ENCODE measurements around the gene GTF2A1L.
"Not testable (repeated sequence)": the region's sequence is repeated elsewhere in the genome, so short reads cannot be mapped to it uniquely, and the experiment has no call there.

Gene GTF2A1L

GRCh38 chr2:48699348-48699930, 81.8 kb downstream of the GTF2A1L start:
- no peak for DNase-seq (ENCODE audit: low read depth, low spot score)

GRCh38 chr2:48703621-48704020, 86.0 kb downstream of the GTF2A1L start:
- not testable (repeated sequence) for DNase-seq (ENCODE audit: low read depth, low spot score)

- DNase-seq (ENCODE audit: low read depth, low spot score): no peak
Observed at GRCh38 chr2:48707466-48707865, 89.8 kb downstream of the GTF2A1L start.

GRCh38 chr2:48709096-48710034, 91.7 kb downstream of the GTF2A1L start:
- no peak for DNase-seq (ENCODE audit: low read depth, low spot score)

DNA sequence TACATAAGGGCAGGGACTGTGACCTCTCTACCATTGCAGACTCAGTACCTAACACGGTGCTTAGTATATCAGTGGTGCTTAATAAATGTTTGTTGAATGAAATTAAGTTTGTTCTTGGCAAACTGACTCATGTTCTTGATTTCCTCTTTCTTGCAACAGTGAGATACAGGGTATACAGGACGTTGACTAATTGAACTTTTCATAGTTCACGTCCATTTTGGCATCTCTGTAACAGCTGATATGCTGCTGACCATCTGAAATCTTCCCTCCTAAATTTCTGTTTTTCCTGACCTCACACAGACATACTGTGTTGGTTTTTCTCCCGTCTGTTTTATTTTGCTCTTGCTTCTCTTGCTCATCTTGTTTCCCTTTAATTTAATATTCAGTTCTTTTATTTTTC, 93.7 kb downstream of the GTF2A1L start:
- DNase-seq (ENCODE audit: low read depth, low spot score): no peak

GRCh38 chr2:48712151-48712550, 94.5 kb downstream of the GTF2A1L start:
- no peak for DNase-seq (ENCODE audit: low read depth, low spot score)

DNA sequence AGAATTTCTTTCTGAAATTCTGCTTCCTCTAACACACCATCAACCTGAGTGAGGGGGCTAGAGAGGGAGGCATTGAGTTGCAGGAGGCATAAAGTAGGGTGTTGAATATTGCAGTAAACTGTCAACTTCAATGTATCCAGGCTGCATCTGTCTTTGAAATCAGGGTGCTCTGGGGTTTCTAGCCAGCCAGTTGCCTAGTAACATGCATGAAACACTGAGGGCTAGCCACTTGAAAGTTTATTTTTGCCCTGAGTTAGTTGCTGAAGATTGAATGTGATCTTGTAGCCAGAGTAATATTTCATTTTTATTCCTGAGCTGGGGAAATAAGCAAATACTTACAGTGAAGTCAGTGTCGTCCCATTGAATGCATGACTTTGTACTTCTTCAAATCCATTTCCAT, 96.0 kb downstream of the GTF2A1L start:
- DNase-seq (ENCODE audit: low read depth, low spot score): no peak

DNA sequence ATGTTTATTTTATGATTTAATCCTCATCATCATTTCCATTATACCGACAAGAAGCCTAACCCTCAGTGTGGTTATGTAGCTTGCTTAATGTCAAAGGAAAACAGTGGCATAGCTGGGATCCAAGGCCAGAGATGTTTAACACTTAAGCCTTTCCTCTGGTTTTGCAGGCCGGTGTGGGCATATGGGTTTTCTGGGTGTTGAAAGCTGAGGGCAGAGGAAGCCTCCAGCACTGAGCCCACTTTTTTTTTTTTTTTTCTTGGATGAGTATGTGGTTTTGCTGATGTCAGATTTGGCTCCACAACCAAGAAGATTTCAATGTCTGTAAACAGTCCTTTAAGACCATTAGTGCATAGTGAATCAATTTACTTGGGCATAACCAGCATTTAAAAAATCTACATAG, 96.6 kb downstream of the GTF2A1L start:
- no peak for DNase-seq (ENCODE audit: low read depth, low spot score)

- no peak for DNase-seq (ENCODE audit: low read depth, low spot score)
Observed at GRCh38 chr2:48715042-48715899, 97.6 kb downstream of the GTF2A1L start.

- DNase-seq (ENCODE audit: low read depth, low spot score): no peak
Observed at GRCh38 chr2:48715956-48716355, 98.3 kb downstream of the GTF2A1L start.

DNA sequence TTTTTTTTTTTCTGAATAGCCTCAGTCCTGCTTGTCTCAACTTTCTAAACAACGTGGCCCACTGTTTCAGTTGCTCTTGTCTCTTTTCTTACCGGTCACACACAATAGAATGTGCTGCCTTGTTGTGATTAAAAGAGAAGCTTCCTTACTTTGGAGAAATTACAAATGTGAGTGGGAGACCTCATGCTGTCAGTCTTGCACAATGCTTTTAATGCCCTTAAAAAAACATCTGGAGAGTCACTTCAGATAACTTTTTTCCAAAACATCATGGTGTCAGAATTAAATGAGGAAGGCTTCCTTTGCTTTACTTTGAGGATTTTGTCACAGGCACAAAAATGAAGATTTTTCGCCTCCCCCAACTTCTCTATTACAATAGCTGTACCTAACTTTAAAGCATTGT, 100.2 kb downstream of the GTF2A1L start:
- DNase-seq (ENCODE audit: low read depth, low spot score): no peak

DNA sequence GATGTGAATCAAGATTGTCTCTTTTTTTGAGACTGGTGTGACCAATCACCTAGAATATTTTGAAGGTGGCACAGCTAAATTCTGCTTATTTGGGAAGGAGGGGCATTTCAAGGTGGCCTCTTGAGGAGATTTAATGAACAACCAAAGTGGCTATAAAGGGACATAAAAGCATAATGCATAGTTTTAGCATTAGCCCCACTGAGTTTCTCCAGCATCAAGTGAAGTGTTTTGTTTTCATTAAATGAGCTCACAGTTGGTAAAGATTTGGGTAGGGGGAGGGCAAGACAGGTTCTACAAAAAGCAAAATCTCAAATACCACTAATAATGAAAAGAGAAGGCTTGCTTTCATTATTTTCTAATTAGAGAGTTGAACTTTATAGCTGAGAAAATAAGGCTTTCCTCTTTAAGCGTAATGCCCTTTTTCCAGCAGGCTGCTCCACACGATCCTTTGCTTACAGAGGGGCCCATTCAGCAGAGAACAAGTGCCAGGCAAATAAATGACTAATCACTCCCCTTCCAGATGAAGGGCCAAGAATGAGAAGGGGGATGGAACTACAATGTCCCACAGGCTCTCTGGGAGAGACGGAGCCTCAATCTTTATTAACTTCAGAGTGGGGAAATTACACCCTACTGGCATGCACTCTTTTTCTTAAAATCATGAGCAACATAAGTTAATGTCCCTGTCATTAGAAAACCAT, 102.0 kb downstream of the GTF2A1L start:
- no peak for DNase-seq (ENCODE audit: low read depth, low spot score)

DNA sequence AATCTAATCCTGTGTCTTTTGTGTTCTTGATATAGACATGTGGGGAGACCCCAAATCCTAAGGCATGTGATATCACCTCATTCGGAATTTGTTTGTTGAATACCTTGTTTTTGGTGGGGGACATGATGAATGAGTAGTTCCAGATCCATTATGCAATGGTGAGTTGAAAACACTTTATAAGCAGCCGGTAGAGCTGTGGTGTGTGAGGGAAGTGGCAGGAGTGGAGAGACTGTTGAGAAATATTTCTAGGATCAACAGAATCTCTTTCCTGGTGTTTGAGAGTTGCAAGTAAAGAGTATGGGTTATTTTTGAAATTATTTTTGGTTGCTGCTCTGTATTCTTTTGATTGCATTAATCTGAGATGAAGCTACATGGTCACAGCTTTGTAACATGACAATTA, 103.5 kb downstream of the GTF2A1L start:
- DNase-seq (ENCODE audit: low read depth, low spot score): no peak

DNA sequence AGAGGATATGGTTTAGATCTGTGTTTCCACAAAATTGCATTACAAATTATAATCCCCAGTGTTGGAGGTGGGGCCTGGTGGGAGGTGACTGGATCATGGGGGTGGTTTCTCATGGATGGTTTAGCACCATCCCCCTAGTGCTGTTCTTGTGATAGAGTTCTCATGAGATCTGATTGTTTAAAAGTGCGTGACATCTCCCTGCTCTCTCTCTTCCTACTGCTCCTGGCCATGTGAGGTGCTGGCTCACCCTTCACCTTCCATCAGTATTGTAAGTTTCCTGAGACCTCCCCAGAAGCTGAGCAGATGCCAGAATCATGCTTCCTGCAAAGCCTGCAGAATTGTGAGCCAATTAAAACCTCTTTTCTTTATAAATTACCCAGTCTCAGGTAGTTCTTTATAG, 104.7 kb downstream of the GTF2A1L start:
- no peak for DNase-seq (ENCODE audit: low read depth, low spot score)

DNA sequence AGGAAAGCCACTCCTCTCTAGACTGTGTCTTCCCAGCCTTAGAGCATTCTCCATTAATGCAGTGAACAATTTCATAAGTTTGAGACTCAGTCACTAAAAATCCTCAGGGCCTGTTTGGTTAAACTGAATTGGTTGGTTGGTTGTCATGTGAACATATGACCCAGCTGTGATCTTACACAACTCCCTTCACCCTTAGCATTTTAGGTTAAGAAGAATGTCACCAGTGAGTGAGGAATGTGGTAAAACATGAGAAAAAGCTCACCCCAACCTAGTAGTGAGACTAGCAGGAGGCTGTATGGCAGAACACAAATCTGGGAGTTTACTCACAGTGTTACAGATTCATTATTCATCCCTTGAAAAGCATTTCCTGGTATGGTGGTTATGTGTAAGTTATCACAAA, 105.5 kb downstream of the GTF2A1L start:
- no peak for DNase-seq (ENCODE audit: low read depth, low spot score)

DNA sequence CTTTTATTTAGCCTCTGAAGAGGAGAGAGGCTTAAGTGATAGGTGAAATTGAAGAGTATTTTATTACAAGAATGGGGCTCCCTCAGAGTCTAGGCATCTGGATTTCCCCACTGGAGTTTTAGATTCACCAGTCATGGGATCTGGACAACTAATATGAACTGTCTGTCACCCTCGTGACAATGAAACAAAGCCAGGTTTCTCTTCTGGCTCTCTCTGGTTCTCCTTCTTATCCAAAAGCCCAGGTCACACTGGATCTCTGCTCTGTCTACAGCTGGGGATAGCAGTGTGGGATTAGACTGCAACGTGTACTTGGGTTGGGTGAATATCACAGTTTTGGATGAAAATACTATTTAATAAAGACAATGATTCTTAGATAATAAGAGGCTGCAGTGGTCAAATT, 106.6 kb downstream of the GTF2A1L start:
- DNase-seq (ENCODE audit: low read depth, low spot score): no peak

DNA sequence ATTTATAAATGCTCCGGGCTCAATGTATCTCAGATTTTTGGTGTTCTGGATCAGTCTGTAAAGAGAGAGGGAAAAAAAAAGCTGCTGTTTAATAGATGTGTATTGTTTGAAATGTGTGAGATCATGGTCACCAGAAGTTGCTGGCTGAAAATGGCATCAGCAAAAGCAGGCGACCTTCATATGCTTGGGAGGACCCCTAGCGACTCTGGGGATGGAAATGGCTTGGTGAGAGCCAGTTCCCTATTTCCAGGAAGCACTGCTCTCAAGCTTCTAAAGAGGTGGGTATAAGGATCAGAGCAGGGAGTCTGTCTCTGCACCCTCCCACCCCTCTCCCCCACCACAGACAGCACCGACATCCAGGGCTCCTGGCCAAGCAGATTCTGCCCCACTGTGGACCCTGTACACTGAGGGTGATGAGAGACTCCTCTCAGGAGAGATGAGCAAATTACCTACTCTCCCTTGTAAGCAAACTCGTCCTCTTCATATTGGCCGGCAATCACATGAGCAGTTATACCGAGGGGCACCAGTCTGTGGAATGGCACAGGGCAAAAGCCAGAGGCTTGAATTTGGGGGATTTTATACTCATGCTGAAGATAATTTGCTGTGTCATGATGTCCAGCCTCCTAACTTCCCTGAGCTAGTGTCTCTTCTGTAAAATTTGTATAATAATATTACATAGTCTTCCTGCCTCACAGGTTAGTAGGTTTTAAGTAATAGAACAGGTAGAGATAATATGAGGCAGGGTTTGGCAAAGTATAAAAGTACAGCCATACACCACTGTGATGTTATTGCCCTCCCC, 108.2 kb downstream of the GTF2A1L start:
- no peak for DNase-seq (ENCODE audit: low read depth, low spot score)

- no peak for DNase-seq (ENCODE audit: low read depth, low spot score)
Observed at GRCh38 chr2:48727560-48727959, 109.9 kb downstream of the GTF2A1L start.

- DNase-seq (ENCODE audit: low read depth, low spot score): no peak
Observed at GRCh38 chr2:48728295-48728694, 110.6 kb downstream of the GTF2A1L start.

- DNase-seq (ENCODE audit: low read depth, low spot score): no peak
Observed at GRCh38 chr2:48728840-48729239, 111.2 kb downstream of the GTF2A1L start.

Measured in activated naive CD8-positive, alpha-beta T cell treated with anti-CD3 and anti-CD28 coated beads, Interleukin-2, amount 50 U/mL, for 16 hours (primary cell).